ENCODE measurements around the gene DPY19L1.

DNA sequence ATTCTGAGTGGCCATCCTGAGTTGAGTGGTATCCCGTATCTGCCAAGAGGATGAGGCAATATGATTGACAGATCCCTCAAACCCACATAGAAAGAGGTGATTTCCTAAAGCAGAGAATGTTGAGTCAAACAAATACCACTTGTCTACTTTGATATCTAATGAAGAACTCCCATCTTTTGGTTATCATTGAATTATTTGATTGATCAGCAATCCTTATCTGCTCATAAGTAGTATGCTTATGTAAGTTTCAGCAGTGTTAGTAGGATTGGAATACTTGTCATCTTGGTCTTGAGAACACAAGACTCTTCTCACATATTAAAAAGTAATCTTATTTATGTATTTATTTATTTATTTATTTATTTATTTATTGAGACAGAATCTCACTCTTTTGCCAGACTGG lies 147.3 kb downstream of the DPY19L1 start:
- no peak for TF ChIP-seq SMC3 (conservative IDR thresholded peaks at IDR 0.05; ENCODE audit: poor library complexity)
- no peak for TF ChIP-seq CTCF (IDR thresholded peaks at IDR 0.05; ENCODE audit: poor library complexity, severe bottlenecking)
- TF ChIP-seq POLR2AphosphoS5 (IDR thresholded peaks at IDR 0.05) = no peak
- TF ChIP-seq EP300 (conservative IDR thresholded peaks at IDR 0.05; ENCODE audit: poor library complexity, severe bottlenecking) = no peak
- no peak for TF ChIP-seq EZH2 (IDR thresholded peaks at IDR 0.05; ENCODE audit: borderline replicate concordance, insufficient read depth, low read length, poor library complexity, severe bottlenecking)
- no peak for TF ChIP-seq REST (IDR thresholded peaks at IDR 0.05; ENCODE audit: borderline replicate concordance)

Data from neural cell (in vitro differentiated cells).